ENCODE data around the gene BTG4. TPM values are rescaled to one million over a fixed set of nuclear protein-coding genes. Genes with fewer than 3 reads are reported as not detected.
A peak's percentile ranks its signal among the peaks of the same experiment; 100 is the strongest.

The BTG4 gene
- total RNA-seq, 1 donor from 2014 or later = not detected

DNA sequence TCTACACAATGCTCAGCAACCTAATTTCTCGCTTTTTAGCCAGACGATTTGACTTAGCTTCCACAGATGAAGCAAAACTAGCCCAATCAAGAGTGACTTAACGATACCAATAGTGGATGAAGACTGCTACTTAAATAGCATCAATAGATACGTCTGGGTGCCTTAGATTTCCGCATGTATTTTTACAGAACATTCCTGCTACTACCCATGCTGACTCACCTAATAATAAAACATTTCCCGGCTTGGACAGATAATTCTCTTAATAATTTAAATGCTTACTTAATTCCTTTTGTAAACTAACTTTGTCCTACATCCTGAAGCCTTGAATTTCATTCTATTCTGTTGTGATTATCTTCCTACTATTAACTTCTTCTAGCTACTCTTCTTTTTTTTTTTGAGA lies 23.1 kb upstream of the BTG4 start:
- no peak for DNase-seq

DNA sequence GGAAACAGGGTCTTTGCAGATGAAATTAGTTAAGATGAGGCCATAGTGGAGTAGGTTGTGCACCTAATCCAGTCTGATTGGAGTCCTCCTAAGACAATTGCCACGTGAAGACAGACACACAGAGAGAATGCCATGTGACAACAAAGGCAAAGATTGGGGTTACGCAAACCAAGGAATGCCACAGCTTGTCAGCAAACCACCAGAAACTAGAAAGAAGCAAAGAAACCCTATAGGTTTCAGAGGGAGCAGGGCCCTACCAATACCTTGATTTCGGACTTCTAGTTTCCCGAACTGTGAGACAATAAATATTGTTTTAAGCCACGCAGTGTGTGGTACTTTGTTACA lies 20.2 kb upstream of the BTG4 start:
- DNase-seq = no peak

GRCh38 chr11:111531687-111532364 lies 19.6 kb upstream of the BTG4 start:
- DNase-seq = no peak

DNA sequence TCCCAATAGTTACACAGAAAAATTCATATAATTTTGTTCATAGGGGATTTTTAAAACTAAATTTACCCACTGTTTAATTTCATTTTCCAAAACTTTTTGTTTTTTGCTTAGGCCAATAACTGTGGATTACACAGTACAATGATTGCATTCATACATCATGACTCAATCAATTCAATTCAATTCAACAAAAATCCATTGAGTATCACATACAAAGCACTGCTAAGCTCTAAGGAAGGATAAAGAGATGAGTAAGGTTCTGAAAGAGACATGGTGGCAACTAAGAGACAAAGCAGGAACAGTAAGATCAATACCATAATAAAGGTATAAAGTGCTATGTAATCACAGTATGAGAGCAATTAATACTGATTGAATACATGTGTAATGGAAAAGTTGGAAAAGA lies 18.9 kb upstream of the BTG4 start:
- DNase-seq = no peak

GRCh38 chr11:111530091-111530490 lies 17.9 kb upstream of the BTG4 start:
- no peak for DNase-seq

- no peak for DNase-seq
These were observed 16.4 kb upstream of the BTG4 start for GRCh38 chr11:111528557-111528956.

GRCh38 chr11:111527279-111527678 lies 15.1 kb upstream of the BTG4 start:
- no peak for DNase-seq

DNA sequence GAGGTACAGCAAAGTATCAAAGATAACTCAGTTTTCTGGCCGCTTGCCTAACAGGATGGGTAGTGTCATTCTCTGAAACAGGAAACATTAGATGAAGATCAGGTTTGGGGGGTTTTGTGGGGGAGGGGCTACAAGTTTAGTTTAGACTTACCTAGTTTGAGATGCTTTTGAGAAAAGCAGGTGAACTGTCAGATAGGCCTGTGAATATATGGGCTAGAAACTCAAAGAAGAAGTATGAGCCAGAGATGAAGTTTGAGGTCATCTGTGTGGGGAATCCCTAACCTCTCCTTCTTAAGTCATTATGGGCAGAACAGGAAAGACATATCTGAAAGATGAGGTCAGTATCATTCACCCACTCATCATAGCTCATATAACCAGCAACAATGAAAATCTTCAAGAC lies 14.3 kb upstream of the BTG4 start:
- DNase-seq = peak; percentile 16

- no peak for DNase-seq
These were observed 13.3 kb upstream of the BTG4 start for GRCh38 chr11:111525456-111525855.

GRCh38 chr11:111524056-111524455 lies 11.9 kb upstream of the BTG4 start:
- no peak for DNase-seq

GRCh38 chr11:111523343-111523742 lies 11.2 kb upstream of the BTG4 start:
- DNase-seq = no peak

DNA sequence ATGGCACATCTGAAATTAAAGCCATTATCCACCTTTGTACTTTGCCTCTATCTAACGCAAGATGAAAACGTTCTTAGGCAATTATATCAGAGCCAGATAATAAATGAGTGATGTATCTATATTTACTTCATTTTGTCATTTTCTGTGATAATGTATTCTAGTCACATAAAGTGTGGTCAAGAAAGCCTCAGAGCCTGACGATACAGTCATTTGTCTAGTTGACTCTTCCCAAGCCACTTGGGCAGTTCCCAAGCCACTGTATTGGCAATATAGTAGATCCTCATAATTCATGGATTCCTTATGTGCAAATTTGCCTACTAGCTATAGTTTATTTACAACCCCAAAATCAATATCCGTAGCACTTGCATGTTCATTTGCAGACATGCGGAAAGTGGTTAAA lies 10.2 kb upstream of the BTG4 start:
- no peak for DNase-seq

GRCh38 chr11:111521135-111521534 lies 8.9 kb upstream of the BTG4 start:
- no peak for DNase-seq

GRCh38 chr11:111520560-111520959 lies 8.4 kb upstream of the BTG4 start:
- DNase-seq = no peak

DNA sequence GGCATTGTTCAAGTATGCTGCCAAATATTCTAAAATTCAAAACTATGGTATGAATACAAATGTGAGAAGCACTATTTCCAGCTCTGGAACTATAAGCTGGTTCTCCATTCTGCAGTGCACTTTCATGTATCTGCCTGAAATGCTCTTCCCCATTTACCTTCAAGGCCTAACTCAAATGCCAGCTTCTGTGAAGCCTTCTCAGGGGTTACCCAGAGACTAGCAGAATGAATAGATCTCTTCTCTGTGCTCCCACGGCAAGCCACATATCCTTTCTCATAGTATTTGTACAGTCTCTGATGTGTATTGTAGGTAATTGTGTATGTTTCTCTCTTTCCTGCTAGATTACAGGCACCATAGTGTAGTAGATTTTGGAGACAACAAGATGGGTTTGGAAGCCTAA lies 6.5 kb upstream of the BTG4 start:
- no peak for DNase-seq

GRCh38 chr11:111515591-111515990 lies 3.4 kb upstream of the BTG4 start:
- DNase-seq = no peak

DNA sequence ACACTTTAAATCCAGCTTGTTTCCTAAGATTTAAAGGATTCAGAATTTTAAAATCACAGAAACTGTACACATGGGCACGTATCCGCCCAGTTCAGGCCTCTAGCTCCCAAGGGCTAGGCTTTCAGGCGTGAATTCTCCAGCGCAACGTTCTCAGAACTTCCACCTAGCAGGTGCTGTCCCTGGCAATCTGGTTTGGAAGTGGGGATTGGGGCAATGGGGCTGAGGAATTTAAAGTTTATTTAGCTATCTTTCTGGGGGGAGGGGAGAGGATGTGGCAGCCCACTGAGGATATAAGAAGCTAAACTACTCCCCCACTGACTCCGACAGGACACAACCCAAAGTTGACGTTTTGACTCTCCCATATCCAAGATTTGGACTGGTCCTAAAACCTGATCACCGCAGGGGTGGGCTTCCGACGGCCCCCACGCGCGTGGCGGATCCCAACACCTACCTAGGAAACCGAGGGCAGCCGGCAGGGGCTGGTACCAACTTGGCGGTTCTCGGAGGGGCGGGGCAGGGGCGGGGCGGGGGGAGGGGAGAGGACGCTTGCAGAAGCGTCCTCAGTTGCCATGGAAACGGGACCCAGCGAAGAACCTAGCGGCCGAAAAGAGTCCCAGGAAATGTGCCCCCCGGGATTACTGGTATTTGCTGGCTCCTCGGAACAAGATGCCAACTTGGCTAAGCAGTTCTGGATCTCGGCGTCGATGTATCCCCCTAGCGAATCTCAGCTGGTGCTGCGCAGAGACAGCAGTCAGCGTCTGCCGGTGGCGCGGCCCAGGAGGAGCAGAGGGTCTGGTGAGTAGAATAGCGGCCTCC lies 2.2 kb upstream of the BTG4 start, which contains the start of gene HOATZ:
TSS of gene HOATZ (plus strand) at position 563 of the 816 bp plus-strand sequence. CDS start at position 570, 7 bp downstream.
- no peak for DNase-seq

DNA sequence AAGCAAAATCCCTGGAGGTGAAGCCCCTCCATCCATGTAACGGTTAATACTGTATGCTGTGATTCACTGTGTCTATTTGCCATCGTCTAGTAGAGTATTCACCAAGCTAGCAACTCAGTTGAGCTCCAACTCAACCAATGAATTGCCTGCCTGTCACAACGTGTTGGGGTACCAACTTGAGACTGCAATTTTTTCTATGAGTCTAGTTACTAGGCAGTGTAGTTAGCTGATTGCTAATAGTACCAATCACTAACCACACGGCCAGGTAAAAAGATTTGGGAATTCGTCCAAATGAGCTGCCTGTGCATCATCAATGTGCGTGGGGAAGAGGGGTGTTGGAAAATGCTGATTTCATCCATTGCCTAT lies 1.0 kb upstream of the BTG4 start:
- no peak for DNase-seq

DNA sequence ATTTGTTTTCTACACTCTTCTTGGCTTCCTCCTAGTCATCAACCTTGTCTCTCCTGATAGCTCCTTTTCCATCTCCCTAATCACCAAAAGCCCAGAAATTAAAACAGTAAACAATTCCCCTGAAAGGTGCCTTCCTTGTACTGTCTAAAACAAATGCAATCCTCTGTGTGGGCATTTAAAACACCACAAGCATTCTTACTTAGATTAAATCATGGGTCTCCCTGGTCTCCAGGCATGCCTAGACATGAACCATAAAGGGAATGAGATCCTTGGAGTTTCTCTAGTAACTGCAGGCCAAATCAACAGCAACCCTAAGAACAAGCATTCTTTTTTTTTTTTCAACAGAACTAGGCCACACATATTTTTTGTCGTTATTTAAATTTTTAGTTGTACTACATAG lies 1.9 kb downstream of the BTG4 start:
- DNase-seq = no peak

DNA sequence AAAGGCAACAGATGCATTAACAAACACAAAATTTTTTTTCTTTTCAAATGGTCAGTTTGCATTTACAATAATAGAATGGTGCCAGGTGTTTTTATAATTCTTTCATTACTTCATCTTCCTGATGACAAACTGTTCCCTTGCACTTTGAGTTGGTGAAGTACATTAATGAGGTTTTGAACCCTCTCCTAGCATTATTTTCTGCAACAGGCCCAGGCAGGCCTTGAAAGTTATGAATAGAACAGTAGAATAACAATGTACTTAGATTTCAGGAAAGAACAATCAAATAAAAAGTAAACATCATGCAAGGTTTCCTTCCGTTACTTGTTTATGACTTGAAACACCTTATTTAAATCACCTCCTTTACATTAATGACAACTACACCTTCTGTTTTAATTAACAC lies 9.6 kb downstream of the BTG4 start:
- no peak for DNase-seq

- DNase-seq = no peak
These were observed 11.7 kb downstream of the BTG4 start for GRCh38 chr11:111500481-111500880.

GRCh38 chr11:111499483-111499882 lies 12.7 kb downstream of the BTG4 start:
- no peak for DNase-seq

DNA sequence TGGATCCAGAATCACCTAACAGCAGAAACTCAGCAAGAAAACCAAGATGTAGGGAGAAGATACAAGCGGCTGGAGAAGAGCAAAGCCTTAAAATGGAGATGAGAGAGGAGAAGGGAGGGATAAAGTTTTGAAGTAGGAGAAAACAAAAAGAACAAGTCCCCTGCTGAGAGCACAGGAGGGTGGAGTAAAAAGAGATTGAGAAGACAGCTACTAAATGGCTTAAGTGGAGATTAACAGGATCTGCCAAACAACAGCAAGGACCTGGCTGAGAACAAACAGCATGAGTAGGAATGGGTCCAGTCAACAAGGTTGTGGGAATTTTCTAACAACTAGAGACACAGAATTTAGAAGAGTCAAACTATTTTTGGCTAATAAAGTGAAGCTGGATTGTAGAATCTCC lies 18.1 kb downstream of the BTG4 start:
- no peak for DNase-seq

DNA sequence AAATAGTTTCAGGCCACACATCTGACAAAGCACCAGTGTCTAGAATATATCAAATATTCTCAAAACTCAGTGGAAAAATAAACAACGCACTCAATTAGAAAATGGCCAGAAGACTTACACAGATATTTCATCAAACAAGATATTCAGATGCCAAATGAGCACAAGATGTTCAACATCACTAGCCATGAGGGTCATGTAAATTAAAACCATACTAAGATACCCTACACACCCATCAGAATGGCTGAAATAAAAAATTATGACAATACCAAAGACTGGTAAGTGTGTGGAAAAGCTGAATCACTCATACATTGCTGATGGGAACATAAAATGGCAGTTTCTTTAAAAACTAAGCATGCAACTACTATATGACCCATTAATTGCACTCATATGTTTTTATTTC lies 21.7 kb downstream of the BTG4 start:
- no peak for DNase-seq

- no peak for DNase-seq
These were observed 28.8 kb downstream of the BTG4 start for GRCh38 chr11:111483431-111483830.

Measured in dermis blood vessel endothelial cell (primary cell).